Liver (tissue), 9 donors: ENCODE data around the gene PRPF6. TPM values are rescaled to one million over a fixed set of nuclear protein-coding genes. Genes with fewer than 3 reads are reported as not detected.

Experiments
- DNase-seq: peaks from one replicate; pipeline ENCODE4 v3.0.0-alpha.2; 2017; ENCODE audit warnings: low spot score
- H3K27ac ChIP-seq, 2 donors: one replicate each; pipeline ENCODE4 v1.7.0; 2013; ENCODE audit warnings: inconsistent platforms in 2 of 2, low read length in 2 of 2, control low read depth in 1 of 2, low read depth in 1 of 2, mild to moderate bottlenecking in 1 of 2
- H3K27me3 ChIP-seq, 4 donors: one replicate each; pipeline versions ENCODE4 v1.6.1 to v1.7.0; 2013; ENCODE audit warnings: low read length in 3 of 4, inconsistent platforms in 1 of 4, mild to moderate bottlenecking in 1 of 4, moderate library complexity in 1 of 4; ENCODE audit not compliant: control insufficient read depth in 4 of 4, insufficient read depth in 4 of 4
- H3K36me3 ChIP-seq, 4 donors: one replicate each; pipeline versions ENCODE4 v1.6.1 to v1.7.0; 2013; ENCODE audit warnings: low read length in 3 of 4, mild to moderate bottlenecking in 3 of 4, low read depth in 1 of 4, moderate library complexity in 1 of 4; ENCODE audit not compliant: control insufficient read depth in 4 of 4, insufficient read depth in 3 of 4
- H3K4me1 ChIP-seq, 4 donors: one replicate each; pipeline versions ENCODE4 v1.6.1 to v1.7.0; 2013; ENCODE audit warnings: low read length in 3 of 4, mild to moderate bottlenecking in 3 of 4, moderate library complexity in 1 of 4; ENCODE audit not compliant: control insufficient read depth in 4 of 4, insufficient read depth in 4 of 4
- H3K4me3 ChIP-seq, 3 donors: one replicate each; pipeline versions ENCODE4 v1.6.1 to v1.7.0; 2013; ENCODE audit warnings: low read length in 3 of 3, control low read depth in 1 of 3, low read depth in 1 of 3, mild to moderate bottlenecking in 1 of 3
- H3K9ac ChIP-seq, 2 donors: one replicate each; pipeline ENCODE4 v1.7.0; 2013; ENCODE audit warnings: low read length in 2 of 2, mild to moderate bottlenecking in 2 of 2, moderate library complexity in 2 of 2, control low read depth in 1 of 2, low read depth in 1 of 2
- H3K9me3 ChIP-seq, 4 donors: one replicate each; pipeline versions ENCODE4 v1.6.1 to v1.7.0; 2013; ENCODE audit warnings: low read length in 3 of 4; ENCODE audit not compliant: control insufficient read depth in 4 of 4
- CTCF ChIP-seq: fragments of 150-350 bp; IDR thresholded peaks from 2 replicates; pipeline ENCODE4 v1.5.1; 2017; ENCODE audit warnings: improper control_type of control experiment, low read depth, low read length; ENCODE audit not compliant: missing input control
- EGR1 ChIP-seq, 2 donors: IDR thresholded peaks; 2 replicates each; pipeline ENCODE4 v1.6.1; 2016 to 2018; ENCODE audit warnings: antibody characterized with exemption in 2 of 2, low read depth in 2 of 2
- FOXA2 ChIP-seq: IDR thresholded peaks from 2 replicates; pipeline ENCODE4 v1.6.1; 2016; ENCODE audit warnings: antibody characterized with exemption
- GABPA ChIP-seq, 2 donors: IDR thresholded peaks in 1 of 2; conservative IDR thresholded peaks in 1 of 2; 2 replicates each; pipeline ENCODE4 v1.6.1; 2016; ENCODE audit warnings: antibody characterized with exemption in 2 of 2, mild to moderate bottlenecking in 1 of 2, moderate library complexity in 1 of 2
- HNF4A ChIP-seq, 2 donors: conservative IDR thresholded peaks; 2 replicates each; pipeline ENCODE4 v1.6.1; 2016; ENCODE audit warnings: antibody characterized with exemption in 2 of 2, mild to moderate bottlenecking in 2 of 2
- HNF4G ChIP-seq: IDR thresholded peaks from 2 replicates; pipeline ENCODE4 v1.6.1; 2016; ENCODE audit warnings: antibody characterized with exemption
- JUND ChIP-seq, 2 donors: IDR thresholded peaks; 2 replicates each; pipeline ENCODE4 v1.6.1; 2016; ENCODE audit warnings: antibody characterized with exemption in 2 of 2
- MAX ChIP-seq: IDR thresholded peaks from 2 replicates; pipeline ENCODE4 v1.6.1; 2016; ENCODE audit warnings: antibody characterized with exemption
- NR2F2 ChIP-seq: IDR thresholded peaks from 2 replicates; pipeline ENCODE4 v1.6.1; 2016; ENCODE audit warnings: antibody characterized with exemption
- RAD21 ChIP-seq, 2 donors: IDR thresholded peaks; 2 replicates each; pipeline ENCODE4 v1.6.1; 2016; ENCODE audit warnings: antibody characterized with exemption in 2 of 2, mild to moderate bottlenecking in 2 of 2
- RXRA ChIP-seq, 2 donors: IDR thresholded peaks; 2 replicates each; pipeline ENCODE4 v1.6.1; 2017 to 2018; ENCODE audit warnings: antibody characterized with exemption in 2 of 2, mild to moderate bottlenecking in 1 of 2
- SP1 ChIP-seq: IDR thresholded peaks from 2 replicates; pipeline ENCODE4 v1.6.1; 2018; ENCODE audit warnings: antibody characterized with exemption, mild to moderate bottlenecking
- TAF1 ChIP-seq: conservative IDR thresholded peaks from 2 replicates; pipeline ENCODE4 v1.6.1; 2016; ENCODE audit warnings: antibody characterized with exemption, mild to moderate bottlenecking
- YY1 ChIP-seq: IDR thresholded peaks from 2 replicates; pipeline ENCODE4 v1.6.1; 2016; ENCODE audit warnings: antibody characterized with exemption, mild to moderate bottlenecking
- WGBS: extraction: QIAGEN DNeasy Blood & Tissue Kit; methylation state at CpG from one replicate; pipeline ENCODE4 v1.1.7; 2013; 5-methylcytosine and 5-hydroxymethylcytosine counted together
- polyA plus RNA-seq, 2 donors: library from polyadenylated mRNA; stranded (reverse) in 1 of 2; unstranded in 1 of 2; fragments of 200-250 nt in 1 of 2; fragments of >200 nt in 1 of 2; fragmentation: Nextera tagmentation in 1 of 2; extraction: Ambion mirVana in 1 of 2; gene quantifications; one replicate each; pipeline versions ENCODE4 v1.2.1 to v1.2.3, GENCODE V29; 2013 to 2015
- total RNA-seq, 2 donors: library from RNA; depleted of rRNA; stranded (reverse); fragments of >200 nt; gene quantifications; one replicate each; pipeline ENCODE4 v1.2.3, GENCODE V29; 2014
- TF ChIP-seq, protein P1 (sequence below): IDR thresholded peaks from 2 replicates; pipeline ENCODE4 v1.6.1; 2016; ENCODE audit warnings: antibody characterized with exemption
- donor health status: healthy.
- donor health status: healthy.
- donor health status: healthy.
- donor health status: healthy.
- donor health status: healthy.

PRPF6 gene
- total and polyA plus RNA-seq, 4 donors, result 16.3 to 24.9 (median 23.1) TPM

GRCh38 chr20:64071341-64072332, 90.7 kb downstream of the PRPF6 start (continued):
- no peak for TF ChIP-seq GABPA (IDR thresholded peaks at IDR 0.05 in 1 of 2, conservative IDR thresholded peaks at IDR 0.05 in 1 of 2)
- TF ChIP-seq, protein P1, sequence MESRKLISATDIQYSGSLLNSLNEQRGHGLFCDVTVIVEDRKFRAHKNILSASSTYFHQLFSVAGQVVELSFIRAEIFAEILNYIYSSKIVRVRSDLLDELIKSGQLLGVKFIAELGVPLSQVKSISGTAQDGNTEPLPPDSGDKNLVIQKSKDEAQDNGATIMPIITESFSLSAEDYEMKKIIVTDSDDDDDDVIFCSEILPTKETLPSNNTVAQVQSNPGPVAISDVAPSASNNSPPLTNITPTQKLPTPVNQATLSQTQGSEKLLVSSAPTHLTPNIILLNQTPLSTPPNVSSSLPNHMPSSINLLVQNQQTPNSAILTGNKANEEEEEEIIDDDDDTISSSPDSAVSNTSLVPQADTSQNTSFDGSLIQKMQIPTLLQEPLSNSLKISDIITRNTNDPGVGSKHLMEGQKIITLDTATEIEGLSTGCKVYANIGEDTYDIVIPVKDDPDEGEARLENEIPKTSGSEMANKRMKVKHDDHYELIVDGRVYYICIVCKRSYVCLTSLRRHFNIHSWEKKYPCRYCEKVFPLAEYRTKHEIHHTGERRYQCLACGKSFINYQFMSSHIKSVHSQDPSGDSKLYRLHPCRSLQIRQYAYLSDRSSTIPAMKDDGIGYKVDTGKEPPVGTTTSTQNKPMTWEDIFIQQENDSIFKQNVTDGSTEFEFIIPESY, result no peak
- no peak for TF ChIP-seq SP1

DNA sequence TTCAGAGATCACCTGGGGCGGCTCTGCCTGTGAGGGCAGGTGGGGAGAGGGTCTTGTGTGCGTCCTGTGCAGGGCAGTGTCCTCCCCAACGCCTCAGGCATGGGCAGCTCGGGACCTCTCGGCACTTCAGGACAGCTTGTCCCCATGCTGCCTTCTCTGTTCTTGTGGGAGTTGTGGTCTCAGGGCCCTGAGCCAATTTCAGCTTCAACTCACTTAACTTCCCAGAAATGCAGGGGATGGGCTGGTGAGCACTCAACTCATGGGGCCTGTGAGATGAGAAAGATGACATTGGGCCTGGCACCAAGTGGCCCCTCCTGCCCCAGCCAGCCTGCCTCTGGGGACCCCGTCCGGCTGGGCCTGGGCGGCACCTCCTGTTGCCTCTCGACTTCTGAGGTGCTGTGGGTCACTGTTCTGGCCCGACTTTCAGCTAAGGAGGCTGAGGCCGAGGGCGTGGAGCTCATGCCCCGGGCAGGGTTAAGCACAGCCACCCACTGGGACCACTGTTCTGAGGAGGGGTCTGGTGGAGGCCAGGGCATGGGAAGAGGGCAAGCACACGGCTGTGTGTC, 91.6 kb downstream of the PRPF6 start:
- H3K27me3 ChIP-seq, result no peaks in the 10 kb centered on the region
- TF ChIP-seq FOXA2 (no peak), HNF4A (conservative IDR thresholded peaks at IDR 0.05) (no peak), CTCF (no peak), GABPA (IDR thresholded peaks at IDR 0.05 in 1 of 2, conservative IDR thresholded peaks at IDR 0.05 in 1 of 2) (no peak), JUND (IDR thresholded peaks at IDR 0.05) (no peak), HNF4G (no peak), MAX (no peak), EGR1 (IDR thresholded peaks at IDR 0.05; ENCODE audit: low read depth in 2 of 2) (no peak), YY1 (no peak), NR2F2 (no peak), RXRA (IDR thresholded peaks at IDR 0.05) (no peak), TAF1 (no peak), SP1 (no peak), RAD21 (IDR thresholded peaks at IDR 0.05) (no peak)
- TF ChIP-seq, protein P1, result no peak
- H3K9me3 ChIP-seq, result no peaks in the 10 kb centered on the region
- H3K9ac ChIP-seq, result no peak overlapping the region
- 92% methylated on average over 14 of the region's 14 CpGs for WGBS
- peaks cover 0 to 10% (median 0%) of the 10 kb centered on the region in 4 donors for H3K36me3 ChIP-seq
- no peak overlapping the region for H3K4me3 ChIP-seq
- H3K4me1 ChIP-seq, result peaks cover 0 to 12% (median 5%) of the 10 kb centered on the region in 4 donors
- no peak overlapping the region for H3K27ac ChIP-seq
- no peak for DNase-seq
